ENCODE data around the gene NDUFB10.

The NDUFB10 gene

GRCh38 chr16:1971796-1972489 lies 12.6 kb downstream of the NDUFB10 start, which contains the start of gene TBL3:
TBL3 (plus strand) TSS chr16:1972053; CDS start chr16:1972165, 112 bp downstream.
- peak; percentile 86 for DNase-seq (ENCODE audit: low spot score)

GRCh38 chr16:1972490-1972877 lies 13.1 kb downstream of the NDUFB10 start:
- DNase-seq (ENCODE audit: low spot score), result no peak

GRCh38 chr16:1973461-1974156 lies 14.3 kb downstream of the NDUFB10 start:
- DNase-seq (ENCODE audit: low spot score), result no peak

GRCh38 chr16:1974157-1975070 lies 15.1 kb downstream of the NDUFB10 start:
- DNase-seq (ENCODE audit: low spot score), result no peak

- no peak for DNase-seq (ENCODE audit: low spot score)
These were observed 16.3 kb downstream of the NDUFB10 start for GRCh38 chr16:1975432-1976215.

- no peak for DNase-seq (ENCODE audit: low spot score)
These were observed 16.8 kb downstream of the NDUFB10 start for GRCh38 chr16:1976216-1976520.

- no peak for DNase-seq (ENCODE audit: low spot score)
These were observed 17.9 kb downstream of the NDUFB10 start for GRCh38 chr16:1976951-1977874.

GRCh38 chr16:1977875-1978268 lies 18.5 kb downstream of the NDUFB10 start:
- no peak for DNase-seq (ENCODE audit: low spot score)

GRCh38 chr16:1978476-1979120 lies 19.3 kb downstream of the NDUFB10 start:
- DNase-seq (ENCODE audit: low spot score), result no peak

GRCh38 chr16:1979271-1980029 lies 20.1 kb downstream of the NDUFB10 start:
- no peak for DNase-seq (ENCODE audit: low spot score)

- DNase-seq (ENCODE audit: low spot score), result no peak
These were observed 20.9 kb downstream of the NDUFB10 start for GRCh38 chr16:1980030-1980769.

GRCh38 chr16:1980770-1981087 lies 21.4 kb downstream of the NDUFB10 start:
- DNase-seq (ENCODE audit: low spot score), result no peak

- DNase-seq (ENCODE audit: low spot score), result no peak
These were observed 22.1 kb downstream of the NDUFB10 start, which contains the start of gene NOXO1 for GRCh38 chr16:1981398-1981836. NOXO1 (minus strand) TSS chr16:1981469; CDS start chr16:1981179, 290 bp downstream.

GRCh38 chr16:1982013-1982433 lies 22.7 kb downstream of the NDUFB10 start:
- DNase-seq (ENCODE audit: low spot score), result peak; percentile 55

GRCh38 chr16:1982991-1983543 lies 23.7 kb downstream of the NDUFB10 start:
- no peak for DNase-seq (ENCODE audit: low spot score)

- peak; percentile 91 for DNase-seq (ENCODE audit: low spot score)
These were observed 24.4 kb downstream of the NDUFB10 start, which contains the start of gene GFER for GRCh38 chr16:1983544-1984346. GFER (plus strand) TSS chr16:1984193; CDS start chr16:1984219, 26 bp downstream.
